Fibroblast of lung (primary cell): Measurements from ENCODE around the gene AMPD1.

Experiments used
- EZH2 ChIP-seq: IDR thresholded peaks from 2 replicates; pipeline ENCODE4 v1.5.1; 2012; ENCODE audit warnings: low read length, control low read depth, mild to moderate bottlenecking; ENCODE audit errors: missing control alignments
- TF ChIP-seq, protein P1 (sequence below), 2 donors: IDR thresholded peaks in 1 of 2; conservative IDR thresholded peaks in 1 of 2; 1 replicate in 1 of 2; 2 replicates in 1 of 2; pipeline ENCODE4 v1.5.1; 2011 to 2012; ENCODE audit warnings: low read length in 2 of 2, control low read depth in 1 of 2, inconsistent platforms in 1 of 2, low read depth in 1 of 2, mild to moderate bottlenecking in 1 of 2

DNA sequence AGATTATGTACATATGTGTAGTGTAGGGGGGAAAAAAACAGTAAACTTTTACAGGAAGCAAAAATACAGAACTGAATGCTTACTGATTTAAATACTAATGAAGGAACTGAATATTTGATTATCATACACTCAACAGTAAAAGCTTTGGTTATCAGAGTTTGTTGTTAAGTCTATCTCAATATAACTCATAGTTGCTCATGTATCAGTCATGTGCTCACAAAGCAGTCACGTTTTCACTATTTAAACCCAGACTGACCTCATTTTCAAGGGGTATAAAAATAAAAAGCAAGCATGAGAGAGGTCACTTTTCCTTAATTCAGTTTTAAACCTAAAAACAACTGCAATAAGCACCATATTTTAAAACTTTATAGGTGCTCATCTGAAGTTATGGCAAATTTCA, 28.1 kb upstream of the AMPD1 start:
- TF ChIP-seq, protein P1, sequence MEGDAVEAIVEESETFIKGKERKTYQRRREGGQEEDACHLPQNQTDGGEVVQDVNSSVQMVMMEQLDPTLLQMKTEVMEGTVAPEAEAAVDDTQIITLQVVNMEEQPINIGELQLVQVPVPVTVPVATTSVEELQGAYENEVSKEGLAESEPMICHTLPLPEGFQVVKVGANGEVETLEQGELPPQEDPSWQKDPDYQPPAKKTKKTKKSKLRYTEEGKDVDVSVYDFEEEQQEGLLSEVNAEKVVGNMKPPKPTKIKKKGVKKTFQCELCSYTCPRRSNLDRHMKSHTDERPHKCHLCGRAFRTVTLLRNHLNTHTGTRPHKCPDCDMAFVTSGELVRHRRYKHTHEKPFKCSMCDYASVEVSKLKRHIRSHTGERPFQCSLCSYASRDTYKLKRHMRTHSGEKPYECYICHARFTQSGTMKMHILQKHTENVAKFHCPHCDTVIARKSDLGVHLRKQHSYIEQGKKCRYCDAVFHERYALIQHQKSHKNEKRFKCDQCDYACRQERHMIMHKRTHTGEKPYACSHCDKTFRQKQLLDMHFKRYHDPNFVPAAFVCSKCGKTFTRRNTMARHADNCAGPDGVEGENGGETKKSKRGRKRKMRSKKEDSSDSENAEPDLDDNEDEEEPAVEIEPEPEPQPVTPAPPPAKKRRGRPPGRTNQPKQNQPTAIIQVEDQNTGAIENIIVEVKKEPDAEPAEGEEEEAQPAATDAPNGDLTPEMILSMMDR (conservative IDR thresholded peaks at IDR 0.05 in 1 of 2, IDR thresholded peaks at IDR 0.05 in 1 of 2; ENCODE audit: low read depth in 1 of 2, low read length in 2 of 2) = no peak
- TF ChIP-seq EZH2 = no peak
